Upper lobe of left lung (tissue), 4 donors: Measurements from ENCODE around the gene ORM1.

Experiments
- CTCF ChIP-seq, 6 experiments: fragments of 450-650 bp in 4 of 6; fragments of 200-600 bp in 2 of 6; sonication (generic) in 2 of 6; IDR thresholded peaks; one replicate each; pipeline ENCODE4 v1.5.1; 2016 to 2019; ENCODE audit warnings: antibody characterized with exemption in 6 of 6
- POLR2A ChIP-seq, 4 donors: fragments of 450-650 bp; IDR thresholded peaks; one replicate each; pipeline ENCODE4 v1.5.1; 2016 to 2017; ENCODE audit warnings: antibody characterized with exemption in 4 of 4, mild to moderate bottlenecking in 2 of 4

GRCh38 chr9:114355821-114356220, 32.9 kb downstream of the ORM1 start:
- no peak for TF ChIP-seq CTCF (IDR thresholded peaks at IDR 0.05)
- TF ChIP-seq POLR2A (IDR thresholded peaks at IDR 0.05), result no peak
